ENCODE measurements around the gene RPS6KA5.

The RPS6KA5 gene

GRCh38 chr14:91012045-91012444, 48.4 kb downstream of the RPS6KA5 start:
- H3K4me2 ChIP-seq (ENCODE audit: insufficient read depth, low read length): no peak overlapping the region
- no peak overlapping the region for H3K9ac ChIP-seq (ENCODE audit: low read depth, low read length)

GRCh38 chr14:91010153-91010533, 50.3 kb downstream of the RPS6KA5 start:
- no peaks in the 10 kb centered on the region for H3K4me1 ChIP-seq (ENCODE audit: insufficient read depth, low read length)
- no peaks in the 10 kb centered on the region for H4K20me1 ChIP-seq (ENCODE audit: insufficient read depth, low read length)
- H3K9me3 ChIP-seq (ENCODE audit: insufficient read depth, low read length, severe bottlenecking): no peaks in the 10 kb centered on the region
- H3K9ac ChIP-seq (ENCODE audit: low read depth, low read length): no peak overlapping the region
- H3K27me3 ChIP-seq (ENCODE audit: insufficient read depth, low read length, poor library complexity): no peaks in the 10 kb centered on the region
- no peaks in the 10 kb centered on the region for H3K36me3 ChIP-seq (ENCODE audit: insufficient read depth, low read length)
- ATAC-seq (ENCODE audit: insufficient read depth, low read depth): no peak
- DNase-seq: no peak
- H3K4me2 ChIP-seq (ENCODE audit: insufficient read depth, low read length): no peak overlapping the region
- no peak for TF ChIP-seq CTCF (IDR thresholded peaks at IDR 0.05; ENCODE audit: borderline replicate concordance, extremely low read depth, low read length, poor library complexity, severe bottlenecking)
- TF ChIP-seq EZH2 (IDR thresholded peaks at IDR 0.05; ENCODE audit: borderline replicate concordance, low read depth, low read length, severe bottlenecking): no peak
- H3K27ac ChIP-seq (ENCODE audit: low read length): no peak overlapping the region
- H2AFZ ChIP-seq (ENCODE audit: low read depth, low read length): no peak overlapping the region
- H3K79me2 ChIP-seq (ENCODE audit: insufficient read depth, low read length): no peaks in the 10 kb centered on the region
- no peak overlapping the region for H3K4me3 ChIP-seq (ENCODE audit: low read depth in 1 of 2, low read length in 2 of 2)

More at GRCh38 chr14:91012045-91012444, 48.4 kb downstream of the RPS6KA5 start:
- Histone ChIP-seq H4K20me1 (ENCODE audit: insufficient read depth, low read length) (no peaks in the 10 kb centered on the region), H3K79me2 (ENCODE audit: insufficient read depth, low read length) (no peaks in the 10 kb centered on the region), H3K4me3 (ENCODE audit: low read depth in 1 of 2, low read length in 2 of 2) (no peak overlapping the region), H2AFZ (ENCODE audit: low read depth, low read length) (no peak overlapping the region), H3K27ac (ENCODE audit: low read length) (no peak overlapping the region), H3K36me3 (ENCODE audit: insufficient read depth, low read length) (no peaks in the 10 kb centered on the region), H3K27me3 (ENCODE audit: insufficient read depth, low read length, poor library complexity) (no peaks in the 10 kb centered on the region), H3K9me3 (ENCODE audit: insufficient read depth, low read length, severe bottlenecking) (no peaks in the 10 kb centered on the region), H3K4me1 (ENCODE audit: insufficient read depth, low read length) (no peaks in the 10 kb centered on the region)
- no peak for TF ChIP-seq CTCF (IDR thresholded peaks at IDR 0.05; ENCODE audit: borderline replicate concordance, extremely low read depth, low read length, poor library complexity, severe bottlenecking)
- TF ChIP-seq EZH2 (IDR thresholded peaks at IDR 0.05; ENCODE audit: borderline replicate concordance, low read depth, low read length, severe bottlenecking): no peak
- ATAC-seq (ENCODE audit: insufficient read depth, low read depth): no peak
- no peak for DNase-seq

GRCh38 chr14:91009501-91010152, 50.8 kb downstream of the RPS6KA5 start:
- Histone ChIP-seq H3K27ac (ENCODE audit: low read length) (no peak overlapping the region), H3K79me2 (ENCODE audit: insufficient read depth, low read length) (no peaks in the 10 kb centered on the region), H3K9me3 (ENCODE audit: insufficient read depth, low read length, severe bottlenecking) (no peaks in the 10 kb centered on the region), H3K4me3 (ENCODE audit: low read depth in 1 of 2, low read length in 2 of 2) (no peak overlapping the region), H3K36me3 (ENCODE audit: insufficient read depth, low read length) (no peaks in the 10 kb centered on the region), H3K27me3 (ENCODE audit: insufficient read depth, low read length, poor library complexity) (no peaks in the 10 kb centered on the region), H3K4me2 (ENCODE audit: insufficient read depth, low read length) (no peak overlapping the region), H3K9ac (ENCODE audit: low read depth, low read length) (no peak overlapping the region), H4K20me1 (ENCODE audit: insufficient read depth, low read length) (no peaks in the 10 kb centered on the region), H3K4me1 (ENCODE audit: insufficient read depth, low read length) (no peaks in the 10 kb centered on the region), H2AFZ (ENCODE audit: low read depth, low read length) (no peak overlapping the region)
- no peak for DNase-seq
- no peak for ATAC-seq (ENCODE audit: insufficient read depth, low read depth)
- TF ChIP-seq EZH2 (IDR thresholded peaks at IDR 0.05; ENCODE audit: borderline replicate concordance, low read depth, low read length, severe bottlenecking) (no peak), CTCF (IDR thresholded peaks at IDR 0.05; ENCODE audit: borderline replicate concordance, extremely low read depth, low read length, poor library complexity, severe bottlenecking) (no peak)
